ENCODE data around the gene PROSER3. TPM values are rescaled to one million over a fixed set of nuclear protein-coding genes. Genes with fewer than 3 reads are reported as not detected.

Gene PROSER3
- total and polyA plus RNA-seq, 2 donors (not counting 1 experiment from before 2014, with no cell fraction given): 26.0 to 61.0 TPM

DNA sequence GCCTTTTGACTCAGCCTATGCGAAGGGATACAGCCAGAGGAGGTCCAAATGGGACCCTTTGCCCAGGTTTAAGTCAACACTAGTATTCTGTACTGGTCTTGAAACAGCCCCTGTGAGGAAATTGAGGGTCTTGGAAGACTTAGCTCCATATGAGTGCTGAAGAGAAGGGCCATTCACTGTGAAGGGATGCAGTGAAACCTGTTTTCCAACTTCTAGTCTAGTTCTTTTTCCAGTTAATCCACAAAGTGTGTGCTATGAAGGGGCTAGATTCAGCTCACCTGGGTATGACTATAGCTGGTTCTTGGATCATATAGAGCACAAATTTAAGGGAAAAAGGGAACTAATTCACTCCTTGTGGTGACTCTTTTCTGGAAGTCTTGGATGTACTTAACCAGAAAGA lies 49.6 kb upstream of the PROSER3 start:
- no peak for DNase-seq
- intact Hi-C loops (cut with micrococcal nuclease): no loop called here
- Mint-ChIP-seq H3K4me1 (peaks cover 29% of the 10 kb centered on the region), H3K27me3 (no peaks in the 10 kb centered on the region), H3K27ac (no peak overlapping the region), H3K4me3 (no peak overlapping the region), H3K9me3 (ENCODE audit: insufficient read depth) (no peaks in the 10 kb centered on the region)
- Histone ChIP-seq H3K36me3 (replicated peaks in 1 of 2; ENCODE audit: control extremely low read depth in 1 of 2, control insufficient read depth in 1 of 2, extremely low read depth in 1 of 2, insufficient read depth in 2 of 2, low read length in 1 of 2) (no peaks in the 10 kb centered on the region), H3K9ac (ENCODE audit: low read length) (no peak overlapping the region), H3K27ac (ENCODE audit: low read length in 2 of 2) (no peak overlapping the region), H3K4me3 (ENCODE audit: control extremely low read depth in 1 of 5, extremely low read depth in 1 of 5, insufficient read depth in 1 of 5, low read depth in 2 of 5, low read length in 4 of 5) (no peak overlapping the region), H3K79me2 (ENCODE audit: control insufficient read depth, insufficient read depth, low read length) (peaks cover 5% of the 10 kb centered on the region), H2AFZ (ENCODE audit: insufficient read depth, low read depth, low read length, poor library complexity, severe bottlenecking) (no peak overlapping the region), H4K20me1 (ENCODE audit: control insufficient read depth, insufficient read depth, low read length, poor library complexity, severe bottlenecking) (no peaks in the 10 kb centered on the region), H3K9me3 (ENCODE audit: control extremely low read depth in 1 of 3, control insufficient read depth in 2 of 3, insufficient read depth in 1 of 3, low read length in 2 of 3) (no peaks in the 10 kb centered on the region), H3K27me3 (replicated peaks in 1 of 4; ENCODE audit: control extremely low read depth in 1 of 4, control insufficient read depth in 3 of 4, insufficient read depth in 4 of 4, low read length in 3 of 4) (no peaks in the 10 kb centered on the region), H3K4me2 (replicated peaks; ENCODE audit: low read depth, low read length, poor library complexity, severe bottlenecking) (no peak overlapping the region), H3K4me1 (ENCODE audit: control insufficient read depth in 2 of 2, insufficient read depth in 2 of 2, low read length in 2 of 2) (peaks cover 22 to 39% of the 10 kb centered on the region in 2 donors)
- ChIA-PET CTCF (interaction anchor here (1.7 to 3.8 kb wide), 2 partner anchors 12 to 16 kb away, joined by 6 to 32 read pairs; no protein-coding TSS in a partner anchor), POLR2A (interaction anchor here (0.7 kb wide), 3 partner anchors 14 to 223 kb away, joined by 3 to 6 read pairs (median 4); no protein-coding TSS in a partner anchor)
- no peak for TF ChIP-seq CTCF (IDR thresholded peaks at IDR 0.05)
- TF ChIP-seq EZH2 (IDR thresholded peaks at IDR 0.05; ENCODE audit: borderline replicate concordance, insufficient read depth, low read depth, low read length, poor library complexity, severe bottlenecking): no peak
- 100% methylated on average over 1 of the region's 1 CpG for WGBS (ENCODE audit: insufficient coverage)
- ATAC-seq (ENCODE audit: low read depth): no peak

All from B cell (primary cell).